Nephron progenitor cell (in vitro differentiated cells): ENCODE measurements around the gene TMEM145.

Experiments used
- DNase-seq: peaks from one replicate; pipeline ENCODE4 v3.0.0; 2021
- H3K27ac Mint-ChIP-seq: 2 replicates; pipeline ENCODE4 v1.8.0; 2021; ENCODE audit warnings: mild to moderate bottlenecking, moderate library complexity, mixed read lengths
- H3K27me3 Mint-ChIP-seq: 2 replicates; pipeline ENCODE4 v1.8.0; 2021; ENCODE audit warnings: mild to moderate bottlenecking, low read depth, mixed read lengths; ENCODE audit not compliant: poor library complexity
- H3K36me3 Mint-ChIP-seq: 2 replicates; pipeline ENCODE4 v1.8.0; 2021; ENCODE audit warnings: low read depth, mixed read lengths
- H3K4me1 Mint-ChIP-seq: 2 replicates; pipeline ENCODE4 v1.8.0; 2021; ENCODE audit warnings: mixed read lengths
- H3K4me3 Mint-ChIP-seq: 2 replicates; pipeline ENCODE4 v1.8.0; 2021; ENCODE audit warnings: mild to moderate bottlenecking, moderate library complexity, mixed read lengths
- H3K9me3 Mint-ChIP-seq: 2 replicates; pipeline ENCODE4 v1.8.0; 2021; ENCODE audit warnings: mild to moderate bottlenecking, moderate library complexity, mixed read lengths
- TF ChIP-seq, protein P1 (sequence below): fragments of 200-600 bp; sonication (generic); IDR thresholded peaks from 2 replicates; pipeline ENCODE4 v1.5.0; 2021; ENCODE audit warnings: antibody characterized with exemption

TMEM145 gene

DNA sequence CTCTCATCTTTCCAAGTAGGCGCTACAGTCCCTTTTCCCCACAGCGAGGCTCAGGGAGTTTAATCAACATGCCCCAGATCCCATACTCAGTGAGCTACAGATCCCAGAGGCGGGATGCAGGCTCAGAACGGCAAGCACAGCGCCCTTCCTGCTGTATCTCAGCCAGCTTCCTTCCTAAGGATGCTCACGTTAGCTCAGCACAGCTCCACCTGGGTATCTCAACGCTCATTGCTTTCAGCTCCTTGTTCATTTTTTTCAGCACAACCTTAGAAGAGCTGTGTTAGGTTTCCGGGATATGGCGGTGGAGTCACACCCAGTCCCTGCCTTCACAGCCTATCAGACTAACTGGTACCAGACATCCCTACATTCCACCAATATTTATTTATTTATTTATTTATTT, 9.2 kb downstream of the TMEM145 start:
- DNase-seq = no peak
- Mint-ChIP-seq H3K36me3 (no peaks in the 10 kb centered on the region), H3K9me3 (no peaks in the 10 kb centered on the region), H3K4me3 (no peak overlapping the region), H3K27ac (no peak overlapping the region), H3K27me3 (peaks cover 76% of the 10 kb centered on the region), H3K4me1 (peaks cover 22% of the 10 kb centered on the region)
- TF ChIP-seq, protein P1, sequence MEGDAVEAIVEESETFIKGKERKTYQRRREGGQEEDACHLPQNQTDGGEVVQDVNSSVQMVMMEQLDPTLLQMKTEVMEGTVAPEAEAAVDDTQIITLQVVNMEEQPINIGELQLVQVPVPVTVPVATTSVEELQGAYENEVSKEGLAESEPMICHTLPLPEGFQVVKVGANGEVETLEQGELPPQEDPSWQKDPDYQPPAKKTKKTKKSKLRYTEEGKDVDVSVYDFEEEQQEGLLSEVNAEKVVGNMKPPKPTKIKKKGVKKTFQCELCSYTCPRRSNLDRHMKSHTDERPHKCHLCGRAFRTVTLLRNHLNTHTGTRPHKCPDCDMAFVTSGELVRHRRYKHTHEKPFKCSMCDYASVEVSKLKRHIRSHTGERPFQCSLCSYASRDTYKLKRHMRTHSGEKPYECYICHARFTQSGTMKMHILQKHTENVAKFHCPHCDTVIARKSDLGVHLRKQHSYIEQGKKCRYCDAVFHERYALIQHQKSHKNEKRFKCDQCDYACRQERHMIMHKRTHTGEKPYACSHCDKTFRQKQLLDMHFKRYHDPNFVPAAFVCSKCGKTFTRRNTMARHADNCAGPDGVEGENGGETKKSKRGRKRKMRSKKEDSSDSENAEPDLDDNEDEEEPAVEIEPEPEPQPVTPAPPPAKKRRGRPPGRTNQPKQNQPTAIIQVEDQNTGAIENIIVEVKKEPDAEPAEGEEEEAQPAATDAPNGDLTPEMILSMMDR = no peak

DNA sequence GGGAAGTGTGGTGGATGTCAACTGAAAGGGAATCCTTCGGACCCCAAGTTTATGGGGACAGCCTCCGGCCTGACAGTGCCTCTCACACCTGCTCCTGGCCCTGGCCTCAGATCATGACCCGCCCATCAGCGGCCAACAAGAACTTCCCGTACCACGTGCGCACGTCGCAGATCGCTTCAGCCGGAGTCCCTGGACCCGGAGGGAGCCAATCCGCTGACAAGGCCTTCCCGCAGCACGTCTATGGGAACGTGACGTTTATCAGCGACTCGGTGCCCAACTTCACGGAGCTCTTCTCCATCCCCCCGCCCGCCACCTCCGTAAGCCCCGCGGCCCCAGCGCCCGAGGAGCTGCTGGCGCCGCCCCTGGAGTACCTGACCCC, 10.4 kb downstream of the TMEM145 start:
- DNase-seq = peak; percentile 45
- H3K4me3 Mint-ChIP-seq = peak overlapping the region; percentile 60
- peaks cover 31% of the 10 kb centered on the region for H3K4me1 Mint-ChIP-seq
- no peaks in the 10 kb centered on the region for H3K36me3 Mint-ChIP-seq
- TF ChIP-seq, protein P1 = no peak
- H3K27me3 Mint-ChIP-seq = peaks cover 71% of the 10 kb centered on the region
- H3K9me3 Mint-ChIP-seq = no peaks in the 10 kb centered on the region
- no peak overlapping the region for H3K27ac Mint-ChIP-seq

GRCh38 chr19:42323852-42324654, 10.9 kb downstream of the TMEM145 start:
- Mint-ChIP-seq H3K27me3 (peaks cover 68% of the 10 kb centered on the region), H3K36me3 (no peaks in the 10 kb centered on the region), H3K4me1 (peaks cover 37% of the 10 kb centered on the region)

GRCh38 chr19:42324655-42325307, 11.7 kb downstream of the TMEM145 start:
- H3K4me3 Mint-ChIP-seq = peak overlapping the region; percentile 89
- H3K9me3 Mint-ChIP-seq = no peaks in the 10 kb centered on the region
- no peak overlapping the region for H3K27ac Mint-ChIP-seq
- H3K36me3 Mint-ChIP-seq = no peaks in the 10 kb centered on the region
- TF ChIP-seq, protein P1 = peak; percentile 77
- H3K27me3 Mint-ChIP-seq = peaks cover 63% of the 10 kb centered on the region
- DNase-seq = peak; percentile 49
- H3K4me1 Mint-ChIP-seq = peaks cover 44% of the 10 kb centered on the region

More at GRCh38 chr19:42323852-42324654, 10.9 kb downstream of the TMEM145 start:
- peak; percentile 44 for DNase-seq
- TF ChIP-seq, protein P1 = no peak
- no peaks in the 10 kb centered on the region for H3K9me3 Mint-ChIP-seq
- H3K27ac Mint-ChIP-seq = no peak overlapping the region
- no peak overlapping the region for H3K4me3 Mint-ChIP-seq

DNA sequence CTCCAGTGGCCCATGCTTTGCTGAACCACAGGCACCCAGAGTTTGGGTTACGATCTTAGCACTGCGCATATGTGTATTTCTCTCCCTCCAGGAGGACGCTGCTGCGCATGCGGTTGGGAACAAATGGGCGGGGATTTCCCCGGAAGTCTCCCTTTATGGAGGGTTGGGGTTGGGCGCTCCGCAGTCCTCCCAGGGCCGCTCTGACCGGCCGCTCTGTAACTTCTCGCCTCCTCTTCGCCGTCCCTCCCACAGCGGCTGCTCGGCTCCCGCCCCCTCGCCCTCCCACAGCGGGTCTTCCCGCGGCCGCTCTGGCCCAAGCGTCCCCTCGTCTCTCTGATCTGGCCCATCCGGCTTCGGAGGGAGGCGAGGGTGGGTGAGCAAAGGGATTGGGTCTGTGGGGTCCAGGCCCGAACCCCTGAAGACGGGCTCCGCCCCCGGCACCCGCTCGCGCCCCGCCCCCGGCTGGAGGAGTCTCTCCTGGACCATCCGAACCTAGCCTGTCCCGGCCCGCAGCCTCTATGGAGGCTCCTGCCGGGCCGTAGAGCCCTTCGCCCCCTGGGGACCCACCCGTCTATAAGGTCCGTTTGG, 12.3 kb downstream of the TMEM145 start, which contains the start of gene MEGF8:
MEGF8 (plus strand) TSS at position 328 of the 588 bp plus-strand sequence. CDS start 609 bp downstream, outside the sequence.
- peak; percentile 98 for DNase-seq
- TF ChIP-seq, protein P1 = no peak
- Mint-ChIP-seq H3K27ac (no peak within 1 kb of the TSS), H3K36me3 (no peaks in the 10 kb centered on the region), H3K9me3 (no peaks in the 10 kb centered on the region), H3K27me3 (peaks cover 57% of the 10 kb centered on the region), H3K4me1 (peaks cover 50% of the 10 kb centered on the region), H3K4me3 (peak within 1 kb of the TSS; percentile 89)
